HFFc6 (cell line): ENCODE data around the gene DDX42. TPM values are rescaled to one million over a fixed set of nuclear protein-coding genes. Genes with fewer than 3 reads are reported as not detected.
A peak's percentile ranks its signal among the peaks of the same experiment; 100 is the strongest.
"Not testable (repeated sequence)": the region's sequence is repeated elsewhere in the genome, so short reads cannot be mapped to it uniquely, and the experiment has no call there.

Experiments used
- DNase-seq: peaks from one replicate; pipeline ENCODE4 v3.0.0-alpha.2; 2018
- H3K27ac Mint-ChIP-seq: 2 replicates; pipeline ENCODE4 v1.8.0; 2020; ENCODE audit warnings: mild to moderate bottlenecking, mixed read lengths
- H3K27me3 Mint-ChIP-seq: 2 replicates; pipeline ENCODE4 v1.8.0; 2021; ENCODE audit warnings: mild to moderate bottlenecking, moderate library complexity, mixed read lengths; ENCODE audit not compliant: insufficient read depth
- H3K36me3 Mint-ChIP-seq: 2 replicates; pipeline ENCODE4 v1.8.0; 2021; ENCODE audit warnings: low read depth, mixed read lengths
- H3K4me1 Mint-ChIP-seq: 2 replicates; pipeline ENCODE4 v1.8.0; 2020; ENCODE audit warnings: low read depth, mixed read lengths
- H3K4me3 Mint-ChIP-seq: 2 replicates; pipeline ENCODE4 v1.8.0; 2020; ENCODE audit warnings: mild to moderate bottlenecking, moderate library complexity, mixed read lengths
- H3K9me3 Mint-ChIP-seq: 2 replicates; pipeline ENCODE4 v1.8.0; 2020; ENCODE audit warnings: mild to moderate bottlenecking, mixed read lengths
- total RNA-seq, 6 experiments: library from RNA; stranded (reverse); fragmentation: NEBNext Ultra II Directional; extraction: Animal tissue kit (Norgen Biotek cat#: 25700); gene quantifications; 2 replicates in 1 of 6; 3 replicates in 5 of 6; pipeline ENCODE4 v1.2.3, GENCODE V29; 2021
- TF ChIP-seq, protein P1 (sequence below): fragments of 200-600 bp; sonication (generic); IDR thresholded peaks from 2 replicates; pipeline ENCODE4 v1.5.0; 2021; ENCODE audit warnings: antibody characterized with exemption, mild to moderate bottlenecking

The DDX42 gene
- total RNA-seq, 6 experiments from 2014 or later: 76.2 to 88.4 (median 80.2) TPM

DNA sequence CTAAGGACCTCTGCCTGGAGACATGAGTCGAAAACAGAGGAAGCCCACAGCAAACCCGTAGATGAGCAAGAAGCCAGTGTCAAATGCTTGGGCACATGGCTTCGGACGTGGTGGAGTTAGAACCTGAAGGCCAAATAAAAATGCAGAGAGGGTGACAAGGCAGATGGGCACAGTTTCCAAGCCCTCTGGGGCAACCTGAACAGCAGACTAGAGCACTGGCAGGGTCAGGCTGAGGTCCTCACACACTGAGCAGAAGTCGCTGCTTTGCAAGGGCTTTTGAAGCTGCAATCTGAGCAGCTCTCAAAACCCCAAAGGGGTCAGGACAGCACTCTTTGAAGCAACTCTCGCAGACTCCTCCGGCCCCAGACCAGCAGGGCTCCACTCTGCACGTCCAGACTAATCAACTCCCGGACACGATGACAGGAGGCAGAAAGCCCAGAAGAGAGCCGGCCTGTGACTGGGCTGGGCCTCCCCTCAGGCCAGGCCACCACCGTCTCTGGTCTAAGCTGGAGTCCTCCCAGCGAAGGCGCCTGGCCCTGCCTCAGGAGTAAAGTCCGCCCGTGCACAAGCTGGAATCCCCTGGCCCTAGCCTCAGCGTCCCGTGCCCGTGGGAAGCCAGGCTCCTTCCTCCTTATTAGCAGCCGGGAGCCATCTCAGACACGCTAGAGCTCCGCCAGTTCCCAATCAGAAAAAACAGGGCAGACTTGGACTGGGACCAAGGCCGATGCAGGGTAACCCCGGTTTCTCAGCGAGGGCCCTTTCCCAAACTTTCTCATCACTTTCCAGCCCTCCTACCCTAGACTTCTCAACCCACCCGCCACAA is 67.6 kb downstream of the DDX42 start:
- Mint-ChIP-seq H3K27ac (peak overlapping the region; percentile 92), H3K9me3 (no peaks in the 10 kb centered on the region), H3K27me3 (no peaks in the 10 kb centered on the region; the same call in 1 of the 2 replicates), H3K4me3 (peak overlapping the region; percentile 98), H3K36me3 (no peaks in the 10 kb centered on the region), H3K4me1 (peaks cover 36% of the 10 kb centered on the region)
- peak; percentile 52 for DNase-seq
- TF ChIP-seq, protein P1, sequence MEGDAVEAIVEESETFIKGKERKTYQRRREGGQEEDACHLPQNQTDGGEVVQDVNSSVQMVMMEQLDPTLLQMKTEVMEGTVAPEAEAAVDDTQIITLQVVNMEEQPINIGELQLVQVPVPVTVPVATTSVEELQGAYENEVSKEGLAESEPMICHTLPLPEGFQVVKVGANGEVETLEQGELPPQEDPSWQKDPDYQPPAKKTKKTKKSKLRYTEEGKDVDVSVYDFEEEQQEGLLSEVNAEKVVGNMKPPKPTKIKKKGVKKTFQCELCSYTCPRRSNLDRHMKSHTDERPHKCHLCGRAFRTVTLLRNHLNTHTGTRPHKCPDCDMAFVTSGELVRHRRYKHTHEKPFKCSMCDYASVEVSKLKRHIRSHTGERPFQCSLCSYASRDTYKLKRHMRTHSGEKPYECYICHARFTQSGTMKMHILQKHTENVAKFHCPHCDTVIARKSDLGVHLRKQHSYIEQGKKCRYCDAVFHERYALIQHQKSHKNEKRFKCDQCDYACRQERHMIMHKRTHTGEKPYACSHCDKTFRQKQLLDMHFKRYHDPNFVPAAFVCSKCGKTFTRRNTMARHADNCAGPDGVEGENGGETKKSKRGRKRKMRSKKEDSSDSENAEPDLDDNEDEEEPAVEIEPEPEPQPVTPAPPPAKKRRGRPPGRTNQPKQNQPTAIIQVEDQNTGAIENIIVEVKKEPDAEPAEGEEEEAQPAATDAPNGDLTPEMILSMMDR: no peak

DNA sequence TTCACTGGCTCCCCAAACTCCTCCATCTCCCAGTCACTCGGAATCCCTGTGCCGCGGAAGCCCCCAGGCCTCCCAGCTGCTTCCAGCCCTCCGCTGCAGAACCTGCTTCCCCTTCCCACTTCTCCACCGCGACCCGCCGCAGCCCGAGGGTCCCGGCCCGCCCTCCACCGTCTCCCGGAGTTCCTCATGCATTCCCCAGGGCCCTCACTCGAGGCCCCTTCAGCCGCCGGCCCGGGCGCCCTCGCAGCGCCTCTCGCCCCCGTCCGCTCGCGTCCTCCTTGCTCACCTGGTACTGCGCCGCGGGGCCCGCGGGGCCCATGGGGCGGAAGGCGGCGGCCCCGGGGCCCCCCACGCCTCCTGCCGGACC is 68.2 kb downstream of the DDX42 start:
- Mint-ChIP-seq H3K9me3 (no peaks in the 10 kb centered on the region), H3K4me3 (peak overlapping the region; percentile 98), H3K27ac (peak overlapping the region; percentile 92), H3K4me1 (peaks cover 36% of the 10 kb centered on the region), H3K27me3 (no peaks in the 10 kb centered on the region; the same call in 1 of the 2 replicates), H3K36me3 (no peaks in the 10 kb centered on the region)
- TF ChIP-seq, protein P1: no peak
- no peak for DNase-seq

DNA sequence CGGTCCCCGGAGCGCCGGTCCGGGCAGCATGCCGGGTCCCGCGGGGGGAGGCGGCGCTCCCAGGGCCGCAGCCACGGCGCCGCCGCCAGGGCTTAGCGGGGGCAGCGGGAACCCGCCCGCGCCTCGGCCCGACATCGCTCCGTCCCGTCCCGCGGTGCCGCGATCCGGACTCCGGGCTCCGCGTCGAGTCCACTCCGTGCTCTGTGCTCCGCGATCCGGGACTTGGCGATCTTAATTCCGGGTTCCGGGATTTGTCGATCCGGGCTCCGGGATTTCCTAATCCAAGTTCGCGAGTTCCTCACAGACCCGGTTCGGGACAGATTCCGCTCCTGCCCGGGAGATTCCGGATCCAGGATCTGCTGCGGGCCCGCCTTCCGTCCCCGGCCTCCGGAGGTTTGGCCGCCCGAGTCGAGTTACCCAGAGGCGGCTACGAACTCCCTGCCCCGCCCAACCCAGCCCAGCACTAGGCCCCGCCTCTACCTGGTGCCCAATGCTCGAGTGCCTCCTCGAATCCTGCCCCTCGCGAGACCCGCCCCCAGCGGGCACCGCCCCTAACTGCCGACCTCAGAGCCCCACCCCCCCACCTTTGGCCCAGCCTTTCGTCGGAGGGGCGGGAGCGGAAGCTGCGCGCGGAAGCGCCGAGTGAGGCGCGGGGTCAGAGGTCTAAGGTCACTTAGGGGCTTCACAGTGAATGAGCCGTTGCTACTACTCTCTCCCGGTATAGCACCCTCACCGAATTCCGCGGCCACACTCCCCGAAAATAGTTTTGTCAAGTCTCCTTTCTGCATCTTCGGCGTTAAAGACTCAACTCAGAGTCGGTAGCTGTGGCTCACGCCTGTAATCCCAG is 68.8 kb downstream of the DDX42 start, which contains the start of gene SMARCD2:
Gene SMARCD2, minus strand, starts transcription at position 146 of the 847 bp plus-strand sequence. Its CDS starts 11 bp downstream, at position 135.
- peak within 1 kb of the TSS; percentile 98 for H3K4me3 Mint-ChIP-seq
- TF ChIP-seq, protein P1: no peak
- H3K36me3 Mint-ChIP-seq: peaks cover under 1% of the 10 kb centered on the region; the same call in 1 of the 2 replicates
- H3K4me1 Mint-ChIP-seq: peaks cover 36% of the 10 kb centered on the region
- H3K27me3 Mint-ChIP-seq: peaks cover 1% of the 10 kb centered on the region
- peak; percentile 99 for DNase-seq
- H3K27ac Mint-ChIP-seq: peak within 1 kb of the TSS; percentile 92
- H3K9me3 Mint-ChIP-seq: no peaks in the 10 kb centered on the region; the same call in 1 of the 2 replicates

DNA sequence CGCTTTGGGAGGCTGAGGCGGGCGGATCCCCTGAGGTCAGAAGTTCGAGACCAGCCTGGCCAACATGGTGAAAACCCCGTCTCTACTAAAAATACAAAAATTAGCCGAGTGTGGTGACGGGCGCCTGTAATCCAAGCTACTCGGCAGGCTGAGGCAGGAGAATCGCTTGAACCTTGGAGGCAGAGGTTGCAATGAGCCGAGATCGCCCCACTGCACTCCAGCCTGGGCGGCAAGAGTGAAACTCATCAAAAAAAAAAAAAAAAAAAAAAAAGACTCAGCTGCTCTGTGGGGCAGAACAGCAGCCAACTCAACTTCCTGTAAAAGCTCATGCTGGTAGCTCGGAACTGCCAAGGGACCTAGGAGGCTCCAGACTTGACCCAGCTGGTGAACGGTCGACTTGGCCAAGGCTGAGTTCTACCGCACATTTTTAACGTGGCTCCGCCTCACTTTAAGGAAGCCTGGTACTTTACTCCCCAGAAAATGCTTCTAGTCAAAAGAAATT is 69.5 kb downstream of the DDX42 start:
- not testable (repeated sequence) for H3K36me3 Mint-ChIP-seq, H3K27me3 Mint-ChIP-seq, DNase-seq, H3K9me3 Mint-ChIP-seq
- peak overlapping the region; percentile 85 for H3K4me3 Mint-ChIP-seq
- peak overlapping the region; percentile 73 for H3K27ac Mint-ChIP-seq
- H3K4me1 Mint-ChIP-seq: peaks cover 33% of the 10 kb centered on the region

DNA sequence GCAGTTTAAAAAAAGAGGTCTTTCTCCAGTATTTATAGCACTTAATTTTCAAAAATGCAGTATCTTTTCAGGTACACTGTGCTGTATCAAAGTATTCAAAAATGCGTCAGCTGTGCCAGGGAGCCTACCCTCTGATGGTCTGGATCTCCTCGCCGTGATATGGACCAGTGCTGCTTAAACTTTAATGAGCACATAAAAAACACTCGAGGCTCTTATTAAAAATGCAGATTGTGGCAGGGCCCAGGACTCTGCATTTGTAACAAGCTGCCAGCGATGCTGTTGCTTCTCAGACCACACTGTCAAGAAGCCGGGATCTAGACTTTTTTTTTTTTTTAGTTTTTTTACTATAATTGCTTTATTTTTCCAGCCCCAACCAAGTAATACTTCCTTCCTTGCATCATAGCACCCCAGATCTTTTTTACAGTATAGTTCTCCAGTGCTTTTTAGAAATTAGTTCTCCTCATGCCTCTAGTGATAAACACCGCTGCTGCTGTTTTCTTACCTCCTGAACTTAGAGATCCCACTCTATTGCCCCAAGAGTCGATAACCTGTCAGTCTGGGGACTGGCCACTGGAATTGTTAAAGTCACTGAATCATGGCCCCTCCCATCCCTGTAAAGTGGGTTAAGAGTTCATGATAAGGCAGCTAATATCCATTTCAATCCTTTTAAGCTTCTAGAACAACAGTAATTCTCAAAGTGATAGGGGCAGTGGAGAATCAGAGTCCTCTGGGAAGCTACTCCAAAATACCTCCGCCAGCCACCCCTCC is 70.1 kb downstream of the DDX42 start:
- Mint-ChIP-seq H3K9me3 (peaks cover 9% of the 10 kb centered on the region), H3K4me3 (peak overlapping the region; percentile 85), H3K27ac (peak overlapping the region; percentile 73), H3K36me3 (peaks cover 7% of the 10 kb centered on the region; the same call in 1 of the 2 replicates), H3K27me3 (peaks cover 8% of the 10 kb centered on the region; the same call in 1 of the 2 replicates), H3K4me1 (peaks cover 30% of the 10 kb centered on the region)
- DNase-seq: no peak
- TF ChIP-seq, protein P1: no peak
